Ascending aorta (tissue), 2 donors: ENCODE measurements around the gene MAPK12. TPM values are rescaled to one million over a fixed set of nuclear protein-coding genes. Genes with fewer than 3 reads are reported as not detected.

Source experiments
- DNase-seq, 2 donors: peaks; one replicate each; pipeline ENCODE4 v3.0.0-alpha.2; 2019; ENCODE audit warnings: low spot score in 2 of 2
- H3K27ac ChIP-seq, 2 donors: fragments of 200-600 bp; sonication (generic); one replicate each; pipeline ENCODE4 v1.5.1; 2016 to 2017; ENCODE audit warnings: mild to moderate bottlenecking in 1 of 2
- H3K27me3 ChIP-seq: fragments of 200-600 bp; sonication (generic); one replicate; pipeline ENCODE4 v1.5.1; 2017
- H3K36me3 ChIP-seq, 2 donors: fragments of 200-600 bp; sonication (generic); one replicate each; pipeline ENCODE4 v1.5.1; 2016
- H3K4me1 ChIP-seq, 2 donors: fragments of 200-600 bp; sonication (generic); one replicate each; pipeline ENCODE4 v1.5.1; 2016 to 2017; ENCODE audit warnings: mild to moderate bottlenecking in 1 of 2
- H3K4me3 ChIP-seq, 2 donors: fragments of 200-600 bp; sonication (generic); one replicate each; pipeline ENCODE4 v1.5.1; 2016 to 2017; ENCODE audit warnings: mild to moderate bottlenecking in 1 of 2
- H3K9me3 ChIP-seq, 2 donors: fragments of 200-600 bp; sonication (generic); one replicate each; pipeline ENCODE4 v1.5.1; 2016
- CTCF ChIP-seq, 3 experiments: fragments of 200-600 bp in 2 of 3; fragments of 450-650 bp in 1 of 3; sonication (generic) in 2 of 3; IDR thresholded peaks; one replicate each; pipeline ENCODE4 v1.5.1; 2016 to 2019; ENCODE audit warnings: antibody characterized with exemption in 3 of 3, mild to moderate bottlenecking in 1 of 3, moderate library complexity in 1 of 3
- intact Hi-C: fragments of 100-400 bp; cut with DNase I; formaldehyde crosslinking; loops from one replicate; pipeline ENCODE4 v1.15.1; 2023
- total RNA-seq: library from RNA; depleted of rRNA; stranded (reverse); fragments of >200 nt; gene quantifications from one replicate; pipeline ENCODE4 v1.1.0, GENCODE V29; 2016

Gene MAPK12
- total RNA-seq, 1 donor from 2014 or later: 29.4 TPM

GRCh38 chr22:50238755-50239154 lies 22.7 kb downstream of the MAPK12 start:
- H3K36me3 ChIP-seq: peaks cover 22 to 29% of the 10 kb centered on the region in 2 donors
- no peaks in the 10 kb centered on the region for H3K27me3 ChIP-seq
- TF ChIP-seq CTCF (IDR thresholded peaks at IDR 0.05): no peak
- H3K27ac ChIP-seq: no peak overlapping the region
- intact Hi-C loops: no loop called here
- DNase-seq: no peak
- H3K9me3 ChIP-seq: no peaks in the 10 kb centered on the region
- H3K4me3 ChIP-seq: no peak overlapping the region
- H3K4me1 ChIP-seq: peaks cover 8 to 26% of the 10 kb centered on the region in 2 donors

GRCh38 chr22:50236731-50237409 lies 24.6 kb downstream of the MAPK12 start:
- intact Hi-C loops: no loop called here
- H3K9me3 ChIP-seq: no peaks in the 10 kb centered on the region
- no peak for TF ChIP-seq CTCF (IDR thresholded peaks at IDR 0.05)
- H3K27ac ChIP-seq: no peak overlapping the region
- peaks cover 0 to 9% of the 10 kb centered on the region in 2 donors for H3K4me1 ChIP-seq
- H3K36me3 ChIP-seq: peaks cover 29 to 31% of the 10 kb centered on the region in 2 donors
- H3K27me3 ChIP-seq: no peaks in the 10 kb centered on the region
- no peak for DNase-seq
- H3K4me3 ChIP-seq: no peak overlapping the region

- Histone ChIP-seq H3K4me1 (no peaks in the 10 kb centered on the region), H3K9me3 (no peaks in the 10 kb centered on the region), H3K27ac (no peak overlapping the region), H3K4me3 (no peak overlapping the region), H3K36me3 (peaks cover 29 to 32% of the 10 kb centered on the region in 2 donors), H3K27me3 (no peaks in the 10 kb centered on the region)
- TF ChIP-seq CTCF (IDR thresholded peaks at IDR 0.05): no peak
- intact Hi-C loops: no loop called here
- no peak for DNase-seq
These were observed 28.3 kb downstream of the MAPK12 start for GRCh38 chr22:50233223-50233622.

GRCh38 chr22:50232481-50233151 lies 28.9 kb downstream of the MAPK12 start:
- peaks cover 34 to 35% of the 10 kb centered on the region in 2 donors for H3K36me3 ChIP-seq

GRCh38 chr22:50229370-50229769 lies 32.1 kb downstream of the MAPK12 start:
- no peaks in the 10 kb centered on the region for H3K4me1 ChIP-seq
- DNase-seq: no peak
- H3K27me3 ChIP-seq: no peaks in the 10 kb centered on the region
- peaks cover 56 to 61% of the 10 kb centered on the region in 2 donors for H3K36me3 ChIP-seq
- intact Hi-C loops: no loop called here
- no peaks in the 10 kb centered on the region for H3K9me3 ChIP-seq
- H3K27ac ChIP-seq: no peak overlapping the region
- no peak overlapping the region for H3K4me3 ChIP-seq
- no peak for TF ChIP-seq CTCF (IDR thresholded peaks at IDR 0.05)

More at GRCh38 chr22:50232481-50233151, 28.9 kb downstream of the MAPK12 start:
- Histone ChIP-seq H3K4me1 (no peaks in the 10 kb centered on the region), H3K9me3 (no peaks in the 10 kb centered on the region), H3K27ac (no peak overlapping the region), H3K27me3 (no peaks in the 10 kb centered on the region), H3K4me3 (no peak overlapping the region)
- DNase-seq: no peak
- no peak for TF ChIP-seq CTCF (IDR thresholded peaks at IDR 0.05)
- intact Hi-C loops: no loop called here
